GM23248 (cell line): ENCODE results near the gene SCNM1.

ENCODE experiments used
- EZH2 ChIP-seq: fragments of 200-600 bp; sonication (generic); IDR thresholded peaks from 2 replicates; pipeline ENCODE4 v1.6.1; 2018; ENCODE audit warnings: antibody characterized with exemption, mild to moderate bottlenecking; ENCODE audit not compliant: insufficient read depth, poor library complexity, severe bottlenecking
- EZH2phosphoT487 ChIP-seq: fragments of 200-600 bp; sonication (generic); IDR thresholded peaks from 2 replicates; pipeline ENCODE4 v1.6.1; 2018; ENCODE audit warnings: antibody characterized with exemption, moderate library complexity, mild to moderate bottlenecking, low read depth; ENCODE audit not compliant: insufficient read depth

DNA sequence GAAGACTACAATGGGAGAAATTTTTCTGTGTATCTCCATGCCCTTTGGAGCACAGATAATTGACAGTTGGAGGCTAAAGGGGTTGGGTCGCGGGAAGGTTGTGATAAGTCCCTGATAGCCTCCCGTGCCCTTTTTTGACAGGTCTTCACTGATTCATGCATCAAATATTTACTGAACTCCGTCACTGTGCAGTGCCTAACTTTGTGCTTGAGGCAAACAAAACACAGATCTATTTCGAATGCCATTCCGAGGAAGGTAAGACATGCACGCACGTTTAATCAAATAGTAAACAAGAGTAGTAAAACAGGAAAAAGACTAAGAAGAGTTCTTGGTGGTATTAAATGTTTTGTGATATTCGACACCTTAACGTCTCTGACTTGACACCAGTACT is 31.9 kb downstream of the SCNM1 start:
- TF ChIP-seq EZH2 = no peak
- TF ChIP-seq EZH2phosphoT487 = no peak
